ENCODE results near the gene TNIP1.

The TNIP1 gene

GRCh38 chr5:151081431-151082281, 822 bp upstream of the TNIP1 start:
- DNase-seq: no peak

- DNase-seq: no peak
Measured at GRCh38 chr5:151079838-151080612, 809 bp downstream of the TNIP1 start.

GRCh38 chr5:151078490-151079262, 2.2 kb downstream of the TNIP1 start:
- no peak for DNase-seq

- no peak for DNase-seq
Measured at GRCh38 chr5:151077967-151078366, 2.9 kb downstream of the TNIP1 start.

- DNase-seq: no peak
Measured at GRCh38 chr5:151077419-151077818, 3.4 kb downstream of the TNIP1 start.

GRCh38 chr5:151076616-151077015, 4.2 kb downstream of the TNIP1 start:
- no peak for DNase-seq

- DNase-seq: no peak
Measured at GRCh38 chr5:151075698-151076331, 5.0 kb downstream of the TNIP1 start.

- DNase-seq: no peak
Measured at GRCh38 chr5:151074557-151074956, 6.3 kb downstream of the TNIP1 start.

GRCh38 chr5:151073280-151073679, 7.6 kb downstream of the TNIP1 start:
- no peak for DNase-seq

GRCh38 chr5:151072630-151073025, 8.2 kb downstream of the TNIP1 start:
- DNase-seq: no peak

- DNase-seq: no peak
Measured at GRCh38 chr5:151071848-151072629, 8.8 kb downstream of the TNIP1 start.

GRCh38 chr5:151071021-151071420, 9.8 kb downstream of the TNIP1 start:
- no peak for DNase-seq

- no peak for DNase-seq
Measured at GRCh38 chr5:151070449-151070848, 10.4 kb downstream of the TNIP1 start.

- DNase-seq: no peak
Measured at GRCh38 chr5:151068433-151069197, 12.2 kb downstream of the TNIP1 start.

- no peak for DNase-seq
Measured at GRCh38 chr5:151067632-151068432, 13.0 kb downstream of the TNIP1 start.

GRCh38 chr5:151066920-151067319, 13.9 kb downstream of the TNIP1 start:
- DNase-seq: no peak

GRCh38 chr5:151065609-151066008, 15.2 kb downstream of the TNIP1 start:
- DNase-seq: no peak

- DNase-seq: no peak
Measured at GRCh38 chr5:151064916-151065499, 15.8 kb downstream of the TNIP1 start.

- no peak for DNase-seq
Measured at GRCh38 chr5:151063142-151063989, 17.5 kb downstream of the TNIP1 start.

Data from NCI-H146 (cell line).